Vagina (tissue), 2 donors: ENCODE data around the gene IRF2. TPM values are rescaled to one million over a fixed set of nuclear protein-coding genes. Genes with fewer than 3 reads are reported as not detected.

Experiments used
- DNase-seq, 2 donors: peaks; one replicate each; pipeline ENCODE4 v3.0.0-alpha.2; 2017; ENCODE audit errors: extremely low spot score in 2 of 2
- H3K27ac ChIP-seq: fragments of 200-600 bp; sonication (generic); one replicate; pipeline ENCODE4 v1.5.1; 2019
- H3K27me3 ChIP-seq: fragments of 200-600 bp; sonication (generic); one replicate; pipeline ENCODE4 v1.5.1; 2019
- H3K36me3 ChIP-seq, 2 donors: fragments of 200-600 bp; sonication (generic); one replicate each; pipeline ENCODE4 v1.5.1; 2017 to 2019
- H3K4me1 ChIP-seq: fragments of 200-600 bp; sonication (generic); one replicate; pipeline ENCODE4 v1.5.1; 2019
- H3K4me3 ChIP-seq, 2 donors: fragments of 200-600 bp; sonication (generic); 1 replicate in 1 of 2; 2 replicates in 1 of 2; pipeline ENCODE4 v1.5.1; 2016 to 2019
- H3K9me3 ChIP-seq: fragments of 200-600 bp; sonication (generic); one replicate; pipeline ENCODE4 v1.5.1; 2019
- POLR2A ChIP-seq, 2 donors: fragments of 450-650 bp; IDR thresholded peaks; one replicate each; pipeline ENCODE4 v1.6.1; 2017; ENCODE audit warnings: antibody characterized with exemption in 2 of 2, mild to moderate bottlenecking in 2 of 2, moderate library complexity in 2 of 2
- POLR2AphosphoS5 ChIP-seq, 2 donors: sonication (generic); formaldehyde crosslinking; IDR thresholded peaks; one replicate each; pipeline ENCODE4 v1.9.0; 2017; ENCODE audit warnings: antibody characterized with exemption in 2 of 2, mild to moderate bottlenecking in 2 of 2, low read depth in 1 of 2; ENCODE audit not compliant: insufficient read depth in 1 of 2
- intact Hi-C: fragments of 100-400 bp; cut with DNase I; formaldehyde crosslinking; loops from one replicate; pipeline ENCODE4 v1.15.1; 2023
- total RNA-seq: library from RNA; depleted of rRNA; stranded (reverse); fragments of >200 nt; gene quantifications from one replicate; pipeline ENCODE4 v1.2.3, GENCODE V29; 2016
- TF ChIP-seq, protein P1 (sequence below), 3 experiments: fragments of 450-650 bp in 2 of 3; fragments of 200-600 bp in 1 of 3; sonication (generic) in 1 of 3; IDR thresholded peaks; one replicate each; pipeline ENCODE4 v1.5.1; 2017 to 2019; ENCODE audit warnings: antibody characterized with exemption in 3 of 3, mild to moderate bottlenecking in 2 of 3, moderate library complexity in 2 of 3

IRF2 gene
- total RNA-seq, 1 donor from 2014 or later: 18.7 TPM

- no peak for TF ChIP-seq POLR2AphosphoS5 (IDR thresholded peaks at IDR 0.05; ENCODE audit: insufficient read depth in 1 of 2, low read depth in 1 of 2)
- no peak for TF ChIP-seq POLR2A (IDR thresholded peaks at IDR 0.05)
- TF ChIP-seq, protein P1, sequence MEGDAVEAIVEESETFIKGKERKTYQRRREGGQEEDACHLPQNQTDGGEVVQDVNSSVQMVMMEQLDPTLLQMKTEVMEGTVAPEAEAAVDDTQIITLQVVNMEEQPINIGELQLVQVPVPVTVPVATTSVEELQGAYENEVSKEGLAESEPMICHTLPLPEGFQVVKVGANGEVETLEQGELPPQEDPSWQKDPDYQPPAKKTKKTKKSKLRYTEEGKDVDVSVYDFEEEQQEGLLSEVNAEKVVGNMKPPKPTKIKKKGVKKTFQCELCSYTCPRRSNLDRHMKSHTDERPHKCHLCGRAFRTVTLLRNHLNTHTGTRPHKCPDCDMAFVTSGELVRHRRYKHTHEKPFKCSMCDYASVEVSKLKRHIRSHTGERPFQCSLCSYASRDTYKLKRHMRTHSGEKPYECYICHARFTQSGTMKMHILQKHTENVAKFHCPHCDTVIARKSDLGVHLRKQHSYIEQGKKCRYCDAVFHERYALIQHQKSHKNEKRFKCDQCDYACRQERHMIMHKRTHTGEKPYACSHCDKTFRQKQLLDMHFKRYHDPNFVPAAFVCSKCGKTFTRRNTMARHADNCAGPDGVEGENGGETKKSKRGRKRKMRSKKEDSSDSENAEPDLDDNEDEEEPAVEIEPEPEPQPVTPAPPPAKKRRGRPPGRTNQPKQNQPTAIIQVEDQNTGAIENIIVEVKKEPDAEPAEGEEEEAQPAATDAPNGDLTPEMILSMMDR (IDR thresholded peaks at IDR 0.05): no peak
- Histone ChIP-seq H3K27ac (no peak overlapping the region), H3K27me3 (no peaks in the 10 kb centered on the region), H3K36me3 (no peaks in the 10 kb centered on the region), H3K4me3 (no peak overlapping the region), H3K4me1 (peaks cover 19% of the 10 kb centered on the region), H3K9me3 (no peaks in the 10 kb centered on the region)
- intact Hi-C loops: no loop called here
- no peak for DNase-seq
These were observed 36.8 kb upstream of the IRF2 start for GRCh38 chr4:184511156-184511555.

DNA sequence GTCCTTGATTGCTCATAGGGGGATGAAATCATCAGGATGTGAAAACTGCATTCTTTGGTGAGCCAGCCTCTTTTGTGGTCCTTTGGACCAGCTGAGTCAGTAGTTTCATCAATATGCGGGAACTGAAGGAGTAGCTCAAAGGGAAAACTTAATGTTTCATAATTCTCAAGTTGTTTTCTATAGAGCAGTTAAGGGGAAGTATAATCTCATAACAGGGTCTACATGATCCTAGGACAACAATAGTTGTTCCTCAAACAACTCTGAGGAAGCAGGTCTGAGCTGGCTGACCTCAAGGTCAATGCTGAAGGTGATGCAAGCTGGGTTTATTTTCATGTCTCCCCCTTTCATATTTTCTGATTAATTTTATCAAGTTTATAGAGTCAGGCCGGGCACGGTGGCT lies 36.1 kb upstream of the IRF2 start:
- intact Hi-C loops: no loop called here
- no peak for TF ChIP-seq POLR2A (IDR thresholded peaks at IDR 0.05)
- TF ChIP-seq POLR2AphosphoS5 (IDR thresholded peaks at IDR 0.05; ENCODE audit: insufficient read depth in 1 of 2, low read depth in 1 of 2): no peak
- TF ChIP-seq, protein P1 (IDR thresholded peaks at IDR 0.05): no peak
- no peak overlapping the region for H3K27ac ChIP-seq

DNA sequence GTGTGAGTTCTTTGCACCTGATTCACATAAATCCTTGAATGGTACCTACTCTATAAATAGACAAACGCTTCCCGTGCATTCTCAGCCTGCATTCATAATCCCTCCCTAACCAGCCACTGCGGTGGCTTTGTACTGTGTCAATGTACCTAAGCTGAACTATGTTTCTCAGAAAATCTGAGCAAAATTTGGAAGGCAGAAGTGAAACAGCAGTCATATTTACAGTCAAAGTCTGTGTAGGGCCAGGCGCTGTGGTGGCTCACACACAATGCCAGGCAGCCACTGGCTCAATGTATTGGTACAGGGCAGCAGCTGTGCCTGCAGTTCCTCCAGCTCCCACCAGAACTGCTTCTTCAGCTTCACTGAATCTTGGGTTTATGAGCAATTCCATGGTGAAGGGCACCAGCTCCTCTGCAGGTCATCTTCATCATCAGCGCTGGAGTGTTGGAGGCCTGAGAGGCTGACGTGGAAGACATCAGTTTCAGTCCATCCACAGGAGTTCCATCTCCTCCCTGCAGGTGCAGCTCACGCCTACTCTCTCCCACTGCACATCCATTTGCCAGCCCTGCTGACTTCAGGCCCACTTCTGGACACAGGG lies 32.3 kb upstream of the IRF2 start:
- intact Hi-C loops: no loop called here
- H3K27me3 ChIP-seq: no peaks in the 10 kb centered on the region
- no peaks in the 10 kb centered on the region for H3K9me3 ChIP-seq
- no peak for DNase-seq
- H3K36me3 ChIP-seq: no peaks in the 10 kb centered on the region
- TF ChIP-seq, protein P1 (IDR thresholded peaks at IDR 0.05): no peak
- no peak for TF ChIP-seq POLR2A (IDR thresholded peaks at IDR 0.05)
- TF ChIP-seq POLR2AphosphoS5 (IDR thresholded peaks at IDR 0.05; ENCODE audit: insufficient read depth in 1 of 2, low read depth in 1 of 2): no peak
- no peak overlapping the region for H3K4me3 ChIP-seq
- H3K27ac ChIP-seq: no peak overlapping the region
- peaks cover 15% of the 10 kb centered on the region for H3K4me1 ChIP-seq

More for the DNA sequence above, 36.1 kb upstream of the IRF2 start:
- H3K4me3 ChIP-seq: no peak overlapping the region
- H3K9me3 ChIP-seq: no peaks in the 10 kb centered on the region
- no peaks in the 10 kb centered on the region for H3K27me3 ChIP-seq
- no peak for DNase-seq
- H3K4me1 ChIP-seq: peaks cover 19% of the 10 kb centered on the region
- H3K36me3 ChIP-seq: no peaks in the 10 kb centered on the region

- no peaks in the 10 kb centered on the region for H3K36me3 ChIP-seq
These were observed 30.0 kb upstream of the IRF2 start for GRCh38 chr4:184504385-184504784.

DNA sequence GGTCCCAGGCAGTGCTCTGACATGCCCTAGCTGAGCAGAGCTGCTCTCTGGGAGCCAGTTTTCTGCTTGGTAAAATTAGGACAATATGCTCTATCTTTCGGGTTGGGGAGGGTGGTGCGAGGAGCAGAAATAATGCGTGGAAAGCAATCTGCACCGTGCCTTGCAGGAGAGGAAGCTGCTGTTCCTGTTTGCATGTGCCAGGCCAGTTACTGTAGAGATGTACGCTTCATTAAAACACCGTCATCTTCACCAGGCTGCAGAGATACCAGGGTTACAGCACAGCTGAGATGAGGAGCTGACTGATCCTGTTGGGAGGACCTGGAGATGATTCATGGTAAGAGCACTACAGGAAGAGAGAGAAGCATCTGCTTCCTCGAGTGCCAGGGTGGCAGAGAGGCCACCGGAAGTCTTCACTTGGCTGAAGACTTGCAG lies 29.5 kb upstream of the IRF2 start:
- H3K4me3 ChIP-seq: no peak overlapping the region
- TF ChIP-seq POLR2A (IDR thresholded peaks at IDR 0.05) (no peak), POLR2AphosphoS5 (IDR thresholded peaks at IDR 0.05; ENCODE audit: insufficient read depth in 1 of 2, low read depth in 1 of 2) (no peak)
- TF ChIP-seq, protein P1 (IDR thresholded peaks at IDR 0.05): no peak
- no peak overlapping the region for H3K27ac ChIP-seq
- DNase-seq: no peak
- H3K4me1 ChIP-seq: peaks cover 15% of the 10 kb centered on the region
- no peaks in the 10 kb centered on the region for H3K27me3 ChIP-seq
- intact Hi-C loops: no loop called here
- H3K9me3 ChIP-seq: no peaks in the 10 kb centered on the region
- no peaks in the 10 kb centered on the region for H3K36me3 ChIP-seq

More at GRCh38 chr4:184504385-184504784, 30.0 kb upstream of the IRF2 start:
- Histone ChIP-seq H3K4me3 (no peak overlapping the region), H3K27ac (no peak overlapping the region), H3K27me3 (no peaks in the 10 kb centered on the region), H3K4me1 (peaks cover 15% of the 10 kb centered on the region), H3K9me3 (no peaks in the 10 kb centered on the region)
- no peak for TF ChIP-seq POLR2A (IDR thresholded peaks at IDR 0.05)
- TF ChIP-seq, protein P1 (IDR thresholded peaks at IDR 0.05): no peak
- no peak for TF ChIP-seq POLR2AphosphoS5 (IDR thresholded peaks at IDR 0.05; ENCODE audit: insufficient read depth in 1 of 2, low read depth in 1 of 2)
- DNase-seq: no peak
- intact Hi-C loops: no loop called here
